Coronary artery (tissue), 2 donors: ENCODE measurements around the gene WWC2.
A peak's percentile ranks its signal among the peaks of the same experiment; 100 is the strongest.

Experiments
- DNase-seq: peaks from one replicate; pipeline ENCODE4 v3.0.0-alpha.2; 2017; ENCODE audit warnings: low spot score
- H3K27ac ChIP-seq, 2 donors: fragments of 200-600 bp; sonication (generic); one replicate each; pipeline ENCODE4 v1.5.1; 2016 to 2019
- H3K4me3 ChIP-seq: fragments of 200-600 bp; sonication (generic); 2 replicates; pipeline ENCODE4 v1.5.1; 2016; ENCODE audit warnings: mild to moderate bottlenecking, moderate library complexity
- TF ChIP-seq, protein P1 (sequence below): fragments of 200-600 bp; sonication (generic); IDR thresholded peaks from one replicate; pipeline ENCODE4 v1.5.1; 2019; ENCODE audit warnings: antibody characterized with exemption

The WWC2 gene

DNA sequence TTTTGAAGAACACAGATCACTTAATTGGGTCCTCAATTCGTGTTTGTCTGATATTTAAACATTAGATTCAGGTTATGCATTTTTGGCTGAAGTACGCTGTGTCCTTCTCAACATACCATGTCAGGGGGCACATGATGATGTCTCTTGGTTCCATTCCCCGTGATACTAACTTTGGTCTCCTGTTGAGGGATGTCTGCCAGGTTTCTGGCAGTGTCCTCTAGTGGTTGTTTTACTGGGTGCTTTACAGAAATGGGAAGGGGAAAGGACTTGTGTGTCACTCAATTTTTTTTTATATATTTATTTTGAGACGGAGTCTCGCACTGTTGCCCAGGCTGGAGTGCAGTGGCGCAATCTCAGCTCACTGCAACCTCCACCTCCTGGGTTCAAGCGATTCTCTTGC is 58.2 kb downstream of the WWC2 start:
- TF ChIP-seq, protein P1, sequence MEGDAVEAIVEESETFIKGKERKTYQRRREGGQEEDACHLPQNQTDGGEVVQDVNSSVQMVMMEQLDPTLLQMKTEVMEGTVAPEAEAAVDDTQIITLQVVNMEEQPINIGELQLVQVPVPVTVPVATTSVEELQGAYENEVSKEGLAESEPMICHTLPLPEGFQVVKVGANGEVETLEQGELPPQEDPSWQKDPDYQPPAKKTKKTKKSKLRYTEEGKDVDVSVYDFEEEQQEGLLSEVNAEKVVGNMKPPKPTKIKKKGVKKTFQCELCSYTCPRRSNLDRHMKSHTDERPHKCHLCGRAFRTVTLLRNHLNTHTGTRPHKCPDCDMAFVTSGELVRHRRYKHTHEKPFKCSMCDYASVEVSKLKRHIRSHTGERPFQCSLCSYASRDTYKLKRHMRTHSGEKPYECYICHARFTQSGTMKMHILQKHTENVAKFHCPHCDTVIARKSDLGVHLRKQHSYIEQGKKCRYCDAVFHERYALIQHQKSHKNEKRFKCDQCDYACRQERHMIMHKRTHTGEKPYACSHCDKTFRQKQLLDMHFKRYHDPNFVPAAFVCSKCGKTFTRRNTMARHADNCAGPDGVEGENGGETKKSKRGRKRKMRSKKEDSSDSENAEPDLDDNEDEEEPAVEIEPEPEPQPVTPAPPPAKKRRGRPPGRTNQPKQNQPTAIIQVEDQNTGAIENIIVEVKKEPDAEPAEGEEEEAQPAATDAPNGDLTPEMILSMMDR, result no peak
- no peak overlapping the region for H3K4me3 ChIP-seq
- no peak for DNase-seq

DNA sequence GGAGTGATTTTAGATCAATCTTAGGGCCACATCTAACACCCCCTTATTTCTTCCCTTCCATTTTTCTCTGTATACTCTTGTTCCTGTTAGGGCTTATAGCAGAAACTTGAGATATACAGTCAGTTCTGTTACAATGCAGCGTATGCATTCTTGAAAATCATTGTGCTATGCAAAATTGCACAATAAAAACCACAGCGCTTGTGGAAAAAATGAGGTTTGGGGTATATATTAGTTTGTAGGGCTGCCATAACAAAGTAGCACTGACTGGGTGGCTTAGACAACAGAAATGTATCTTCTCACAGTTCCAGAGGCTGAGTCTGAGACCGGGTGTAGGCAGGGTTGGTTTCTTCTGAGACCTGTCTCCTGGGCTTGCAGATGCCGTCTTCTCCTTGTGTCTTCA is 59.0 kb downstream of the WWC2 start:
- H3K27ac ChIP-seq, result no peak overlapping the region
- DNase-seq, result no peak
- TF ChIP-seq, protein P1, result no peak
- no peak overlapping the region for H3K4me3 ChIP-seq

More for the DNA sequence above, 58.2 kb downstream of the WWC2 start:
- H3K27ac ChIP-seq, result no peak overlapping the region

DNA sequence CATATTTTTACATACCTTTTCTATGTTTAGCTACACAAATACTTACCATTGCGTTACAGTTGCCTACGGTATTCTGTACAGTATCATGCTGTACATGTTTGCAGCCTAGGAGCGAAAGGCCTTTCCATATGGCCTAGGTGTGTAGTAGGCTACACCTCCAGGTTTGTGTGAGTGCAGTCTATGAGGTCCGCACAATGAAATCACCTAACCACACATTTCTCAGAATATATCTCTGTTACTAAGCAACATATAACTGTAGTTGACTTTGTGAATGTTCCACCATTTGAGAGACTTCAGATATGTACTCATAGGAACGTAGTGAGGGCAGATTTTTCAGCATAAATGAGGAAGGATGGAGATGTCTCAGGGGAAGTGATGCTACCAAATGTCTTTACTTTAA is 62.6 kb downstream of the WWC2 start:
- H3K4me3 ChIP-seq, result no peak overlapping the region
- TF ChIP-seq, protein P1, result no peak
- H3K27ac ChIP-seq, result no peak overlapping the region
- no peak for DNase-seq

DNA sequence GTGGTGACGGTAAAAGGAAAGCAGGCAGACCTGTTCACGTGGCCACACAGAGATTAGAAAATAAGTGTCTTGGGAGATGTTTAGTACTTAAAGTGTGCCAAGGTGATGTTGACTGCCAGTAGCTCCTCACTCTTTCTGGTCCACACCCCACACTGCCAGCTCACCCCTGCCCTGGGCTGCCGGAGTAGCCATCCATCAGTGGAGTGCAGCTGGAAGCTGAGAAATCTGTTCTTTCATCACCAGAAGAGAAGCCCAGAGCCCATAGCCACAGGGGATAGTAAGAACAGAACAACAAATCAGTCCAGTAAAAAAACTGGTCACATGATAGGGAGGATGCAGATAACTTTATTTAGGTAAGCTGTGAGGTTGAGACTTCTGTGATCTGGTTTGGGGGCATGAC is 64.1 kb downstream of the WWC2 start:
- no peak for DNase-seq
- TF ChIP-seq, protein P1, result no peak
- H3K27ac ChIP-seq, result no peak overlapping the region
- H3K4me3 ChIP-seq, result no peak overlapping the region

DNA sequence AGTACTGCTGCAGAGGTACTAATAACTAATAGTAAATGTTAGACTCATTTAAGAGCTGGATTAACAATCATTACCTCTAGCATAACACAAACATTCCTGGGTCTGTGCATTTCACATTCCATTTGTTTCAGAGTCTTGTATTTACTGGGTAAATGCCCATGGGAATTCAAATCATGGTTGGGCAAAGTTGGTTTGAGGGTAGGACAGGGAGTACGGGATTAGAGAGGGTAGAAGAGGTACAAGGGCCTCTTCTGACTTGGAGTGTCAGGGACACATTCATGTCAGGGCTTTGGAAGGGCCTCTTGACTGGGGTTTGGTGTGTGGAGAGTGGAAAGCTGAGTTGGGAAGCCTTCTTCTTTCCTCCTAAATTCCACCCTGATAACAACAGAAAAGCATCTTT is 65.9 kb downstream of the WWC2 start:
- Histone ChIP-seq H3K4me3 (no peak overlapping the region), H3K27ac (peak overlapping the region in 1 of 2 donors; percentile 45)
- no peak for DNase-seq
- TF ChIP-seq, protein P1, result no peak

DNA sequence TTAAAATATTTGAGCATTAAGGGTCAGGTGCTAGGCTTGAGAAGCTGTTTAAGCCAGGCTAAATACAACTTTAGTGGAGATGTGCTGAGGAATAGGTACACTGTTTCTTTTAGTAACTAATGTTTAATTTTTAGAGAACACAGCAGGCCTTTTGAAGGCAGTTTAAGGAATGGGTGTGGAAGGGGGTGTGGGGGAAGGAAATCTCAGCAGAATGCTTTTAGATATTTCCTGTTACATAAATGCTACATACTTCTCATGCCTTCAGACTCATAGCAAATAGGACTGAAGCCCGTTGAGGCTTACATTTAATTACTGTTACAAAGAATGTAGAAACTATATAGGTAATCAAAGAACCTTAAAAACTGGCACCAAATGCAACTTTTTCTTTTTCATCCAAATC is 66.3 kb downstream of the WWC2 start:
- Histone ChIP-seq H3K27ac (peak overlapping the region in 1 of 2 donors; percentile 45), H3K4me3 (no peak overlapping the region)
- DNase-seq, result no peak
- TF ChIP-seq, protein P1, result no peak

DNA sequence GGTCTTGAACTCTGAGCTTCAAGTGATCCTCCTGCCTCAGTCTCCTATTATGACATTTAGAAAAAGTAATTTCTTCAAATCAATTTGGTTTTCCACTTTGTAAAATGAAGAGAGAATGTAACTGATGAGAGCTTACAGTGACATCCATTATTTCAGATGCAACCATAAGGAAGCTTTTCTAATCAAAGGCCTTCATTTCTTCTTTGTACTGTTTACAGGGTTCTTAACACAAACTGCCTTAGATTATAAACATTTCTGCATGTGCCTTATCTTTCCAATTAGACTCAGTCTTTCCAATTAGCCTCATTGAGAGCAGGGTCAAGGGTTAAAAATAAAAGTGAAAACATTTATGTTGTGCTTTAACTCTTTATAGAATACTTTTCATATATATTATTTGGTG is 71.8 kb downstream of the WWC2 start:
- no peak for DNase-seq
- Histone ChIP-seq H3K4me3 (no peak overlapping the region), H3K27ac (no peak overlapping the region)
- TF ChIP-seq, protein P1, result no peak
